Measurements from ENCODE around the gene CLEC2L.

The CLEC2L gene

DNA sequence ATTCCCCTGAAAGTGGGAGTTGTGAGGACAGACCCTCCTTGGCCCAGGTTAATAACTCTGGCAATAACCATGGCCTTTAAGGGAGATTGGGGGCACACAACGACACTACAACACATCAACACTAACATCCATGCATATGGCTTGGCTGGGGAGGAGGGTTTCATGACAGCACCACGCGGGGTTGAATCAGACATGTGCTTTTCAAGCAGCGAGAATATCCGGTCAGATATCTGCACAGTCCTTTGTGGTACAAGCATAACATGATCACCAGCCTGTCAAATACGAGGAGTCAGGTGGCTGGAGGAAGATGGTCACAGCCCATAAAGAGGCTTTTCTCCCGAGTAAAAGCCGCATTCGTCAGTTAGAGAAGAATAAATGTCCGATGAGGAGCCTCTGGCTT is 27.0 kb upstream of the CLEC2L start:
- no peak for TF ChIP-seq EZH2phosphoT487 (conservative IDR thresholded peaks at IDR 0.05; ENCODE audit: low read length)
- TF ChIP-seq, protein P1, sequence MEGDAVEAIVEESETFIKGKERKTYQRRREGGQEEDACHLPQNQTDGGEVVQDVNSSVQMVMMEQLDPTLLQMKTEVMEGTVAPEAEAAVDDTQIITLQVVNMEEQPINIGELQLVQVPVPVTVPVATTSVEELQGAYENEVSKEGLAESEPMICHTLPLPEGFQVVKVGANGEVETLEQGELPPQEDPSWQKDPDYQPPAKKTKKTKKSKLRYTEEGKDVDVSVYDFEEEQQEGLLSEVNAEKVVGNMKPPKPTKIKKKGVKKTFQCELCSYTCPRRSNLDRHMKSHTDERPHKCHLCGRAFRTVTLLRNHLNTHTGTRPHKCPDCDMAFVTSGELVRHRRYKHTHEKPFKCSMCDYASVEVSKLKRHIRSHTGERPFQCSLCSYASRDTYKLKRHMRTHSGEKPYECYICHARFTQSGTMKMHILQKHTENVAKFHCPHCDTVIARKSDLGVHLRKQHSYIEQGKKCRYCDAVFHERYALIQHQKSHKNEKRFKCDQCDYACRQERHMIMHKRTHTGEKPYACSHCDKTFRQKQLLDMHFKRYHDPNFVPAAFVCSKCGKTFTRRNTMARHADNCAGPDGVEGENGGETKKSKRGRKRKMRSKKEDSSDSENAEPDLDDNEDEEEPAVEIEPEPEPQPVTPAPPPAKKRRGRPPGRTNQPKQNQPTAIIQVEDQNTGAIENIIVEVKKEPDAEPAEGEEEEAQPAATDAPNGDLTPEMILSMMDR (IDR thresholded peaks at IDR 0.05; ENCODE audit: insufficient read depth, low read length, poor library complexity, severe bottlenecking) = no peak
- no peaks in the 10 kb centered on the region for H3F3A ChIP-seq (ENCODE audit: insufficient read depth)
- H3K9me2 ChIP-seq (replicated peaks; ENCODE audit: insufficient read depth, low read length) = no peaks in the 10 kb centered on the region
- H3K4me2 ChIP-seq (ENCODE audit: low read depth, low read length, poor library complexity, severe bottlenecking) = no peak overlapping the region
- no peaks in the 10 kb centered on the region for H3K27me3 ChIP-seq (ENCODE audit: low read length)
- H3K79me2 ChIP-seq (ENCODE audit: insufficient read depth, low read length) = no peaks in the 10 kb centered on the region
- no peak overlapping the region for H3K27ac ChIP-seq (ENCODE audit: low read depth, low read length)
- H3K9ac ChIP-seq (ENCODE audit: low read length) = no peak overlapping the region
- no peaks in the 10 kb centered on the region for H4K20me1 ChIP-seq (ENCODE audit: low read depth, low read length)
- no peak overlapping the region for H2AFZ ChIP-seq (ENCODE audit: low read depth, low read length, severe bottlenecking)
- H3K9me3 ChIP-seq (ENCODE audit: insufficient read depth, low read length) = no peaks in the 10 kb centered on the region
- H3K4me3 ChIP-seq (ENCODE audit: insufficient read depth, low read length, poor library complexity, severe bottlenecking) = no peak overlapping the region
- no peaks in the 10 kb centered on the region for H3K36me3 ChIP-seq (ENCODE audit: low read length)

GRCh38 chr7:139500770-139501138 is 22.7 kb upstream of the CLEC2L start:
- no peaks in the 10 kb centered on the region for H4K20me1 ChIP-seq (ENCODE audit: low read depth, low read length)
- H3K9ac ChIP-seq (ENCODE audit: low read length) = no peak overlapping the region
- H3F3A ChIP-seq (ENCODE audit: insufficient read depth) = no peaks in the 10 kb centered on the region
- H3K36me3 ChIP-seq (ENCODE audit: low read length) = no peaks in the 10 kb centered on the region
- no peaks in the 10 kb centered on the region for H3K9me2 ChIP-seq (replicated peaks; ENCODE audit: insufficient read depth, low read length)
- no peaks in the 10 kb centered on the region for H3K79me2 ChIP-seq (ENCODE audit: insufficient read depth, low read length)
- H2AFZ ChIP-seq (ENCODE audit: low read depth, low read length, severe bottlenecking) = no peak overlapping the region
- no peak overlapping the region for H3K4me3 ChIP-seq (ENCODE audit: insufficient read depth, low read length, poor library complexity, severe bottlenecking)
- H3K27ac ChIP-seq (ENCODE audit: low read depth, low read length) = no peak overlapping the region
- H3K27me3 ChIP-seq (ENCODE audit: low read length) = no peaks in the 10 kb centered on the region
- H3K9me3 ChIP-seq (ENCODE audit: insufficient read depth, low read length) = no peaks in the 10 kb centered on the region
- TF ChIP-seq, protein P1 (IDR thresholded peaks at IDR 0.05; ENCODE audit: insufficient read depth, low read length, poor library complexity, severe bottlenecking) = no peak
- no peak for TF ChIP-seq EZH2phosphoT487 (conservative IDR thresholded peaks at IDR 0.05; ENCODE audit: low read length)
- H3K4me2 ChIP-seq (ENCODE audit: low read depth, low read length, poor library complexity, severe bottlenecking) = no peak overlapping the region

DNA sequence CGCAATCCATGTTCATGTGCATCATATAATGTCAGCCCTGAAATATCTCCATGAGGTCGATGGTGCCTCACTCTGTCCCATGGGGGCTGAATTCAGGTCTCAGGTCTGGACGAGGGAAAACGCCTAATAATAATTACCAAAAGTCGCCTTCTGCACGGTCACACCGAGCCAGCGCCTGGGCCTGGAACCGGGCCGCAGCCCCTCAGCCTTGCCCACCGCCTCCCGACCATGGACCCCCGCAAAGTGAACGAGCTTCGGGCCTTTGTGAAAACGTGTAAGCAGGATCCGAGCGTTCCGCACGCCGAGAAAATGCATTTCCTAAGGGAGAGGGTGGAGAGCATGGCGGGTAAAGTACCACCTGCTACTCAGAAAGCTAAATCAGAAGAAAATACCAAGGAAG is 21.3 kb upstream of the CLEC2L start:
- Histone ChIP-seq H4K20me1 (ENCODE audit: low read depth, low read length) (no peaks in the 10 kb centered on the region), H3K79me2 (ENCODE audit: insufficient read depth, low read length) (no peaks in the 10 kb centered on the region), H3K4me3 (ENCODE audit: insufficient read depth, low read length, poor library complexity, severe bottlenecking) (no peak overlapping the region), H3K27ac (ENCODE audit: low read depth, low read length) (no peak overlapping the region), H3K9ac (ENCODE audit: low read length) (no peak overlapping the region), H2AFZ (ENCODE audit: low read depth, low read length, severe bottlenecking) (no peak overlapping the region), H3F3A (ENCODE audit: insufficient read depth) (no peaks in the 10 kb centered on the region), H3K36me3 (ENCODE audit: low read length) (no peaks in the 10 kb centered on the region), H3K9me3 (ENCODE audit: insufficient read depth, low read length) (no peaks in the 10 kb centered on the region), H3K9me2 (replicated peaks; ENCODE audit: insufficient read depth, low read length) (no peaks in the 10 kb centered on the region), H3K27me3 (ENCODE audit: low read length) (no peaks in the 10 kb centered on the region), H3K4me2 (ENCODE audit: low read depth, low read length, poor library complexity, severe bottlenecking) (no peak overlapping the region)
- TF ChIP-seq, protein P1 (IDR thresholded peaks at IDR 0.05; ENCODE audit: insufficient read depth, low read length, poor library complexity, severe bottlenecking) = no peak
- no peak for TF ChIP-seq EZH2phosphoT487 (conservative IDR thresholded peaks at IDR 0.05; ENCODE audit: low read length)

DNA sequence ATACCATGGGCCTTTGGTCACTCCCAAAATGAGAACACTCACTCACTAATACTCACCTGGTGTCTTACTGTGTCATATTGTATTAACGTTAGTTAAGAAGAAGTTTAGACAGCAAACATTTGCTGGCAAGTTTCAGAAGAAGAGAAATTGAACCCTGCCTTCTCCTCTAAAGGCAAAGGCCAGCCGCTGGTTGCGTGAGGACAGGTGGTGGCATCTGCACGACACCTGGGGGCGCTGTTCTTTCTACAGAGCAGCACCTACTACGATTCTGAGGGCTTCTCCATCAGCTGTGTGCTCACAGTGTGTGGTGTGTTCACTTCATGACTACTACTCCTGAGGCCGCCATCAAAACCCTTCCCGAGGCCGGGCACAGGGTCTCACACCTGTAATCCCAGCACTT is 17.9 kb upstream of the CLEC2L start:
- Histone ChIP-seq H4K20me1 (ENCODE audit: low read depth, low read length) (no peaks in the 10 kb centered on the region), H3K79me2 (ENCODE audit: insufficient read depth, low read length) (no peaks in the 10 kb centered on the region), H3K4me3 (ENCODE audit: insufficient read depth, low read length, poor library complexity, severe bottlenecking) (no peak overlapping the region), H2AFZ (ENCODE audit: low read depth, low read length, severe bottlenecking) (no peak overlapping the region), H3K9ac (ENCODE audit: low read length) (no peak overlapping the region), H3K27me3 (ENCODE audit: low read length) (no peaks in the 10 kb centered on the region), H3K36me3 (ENCODE audit: low read length) (no peaks in the 10 kb centered on the region), H3K9me3 (ENCODE audit: insufficient read depth, low read length) (no peaks in the 10 kb centered on the region), H3K4me2 (ENCODE audit: low read depth, low read length, poor library complexity, severe bottlenecking) (no peak overlapping the region), H3K9me2 (replicated peaks; ENCODE audit: insufficient read depth, low read length) (no peaks in the 10 kb centered on the region), H3F3A (ENCODE audit: insufficient read depth) (no peaks in the 10 kb centered on the region), H3K27ac (ENCODE audit: low read depth, low read length) (no peak overlapping the region)
- TF ChIP-seq, protein P1 (IDR thresholded peaks at IDR 0.05; ENCODE audit: insufficient read depth, low read length, poor library complexity, severe bottlenecking) = no peak
- no peak for TF ChIP-seq EZH2phosphoT487 (conservative IDR thresholded peaks at IDR 0.05; ENCODE audit: low read length)
